Muscle layer of colon (tissue), 2 donors: ENCODE data around the gene PSG5.
"Not testable (repeated sequence)": the region's sequence is repeated elsewhere in the genome, so short reads cannot be mapped to it uniquely, and the experiment has no call there.

ENCODE experiments used
- H3K27ac ChIP-seq: one replicate; pipeline ENCODE4 v1.7.0; 2013; ENCODE audit warnings: low read depth, mild to moderate bottlenecking, low read length, moderate library complexity
- H3K27me3 ChIP-seq, 2 donors: one replicate each; pipeline ENCODE4 v1.7.0; 2013; ENCODE audit warnings: low read length in 2 of 2, mild to moderate bottlenecking in 2 of 2; ENCODE audit not compliant: insufficient read depth in 2 of 2, control insufficient read depth in 1 of 2
- H3K36me3 ChIP-seq: one replicate; pipeline ENCODE4 v1.7.0; 2013; ENCODE audit warnings: mild to moderate bottlenecking, low read length; ENCODE audit not compliant: insufficient read depth
- H3K4me1 ChIP-seq: one replicate; pipeline ENCODE4 v1.7.0; 2013; ENCODE audit warnings: mild to moderate bottlenecking, low read length; ENCODE audit not compliant: insufficient read depth
- H3K4me3 ChIP-seq, 2 donors: one replicate each; pipeline ENCODE4 v1.7.0; 2013; ENCODE audit warnings: low read length in 2 of 2, low read depth in 1 of 2, mild to moderate bottlenecking in 1 of 2, moderate library complexity in 1 of 2
- H3K9ac ChIP-seq: one replicate; pipeline ENCODE4 v1.7.0; 2013; ENCODE audit warnings: low read length
- H3K9me3 ChIP-seq: one replicate; pipeline ENCODE4 v1.7.0; 2013; ENCODE audit warnings: mild to moderate bottlenecking, low read length
- donor health status: abdominal sarcoma.
- donor health status: Adenocarcinoma of cecum.

Gene PSG5

GRCh38 chr19:43127336-43127735 lies 59.0 kb downstream of the PSG5 start:
- H3K4me1 ChIP-seq, H3K4me3 ChIP-seq, H3K36me3 ChIP-seq, H3K9me3 ChIP-seq, H3K27me3 ChIP-seq, H3K9ac ChIP-seq, H3K27ac ChIP-seq: not testable (repeated sequence)

- no peak overlapping the region for H3K9ac ChIP-seq
- H3K27ac ChIP-seq, result no peak overlapping the region
- H3K9me3 ChIP-seq, result no peaks in the 10 kb centered on the region
- H3K4me1 ChIP-seq, result peaks cover 9% of the 10 kb centered on the region
- H3K36me3 ChIP-seq, result no peaks in the 10 kb centered on the region
- no peaks in the 10 kb centered on the region for H3K27me3 ChIP-seq
- no peak overlapping the region for H3K4me3 ChIP-seq
Measured at GRCh38 chr19:43126720-43127119, 59.6 kb downstream of the PSG5 start.

GRCh38 chr19:43124360-43124759 lies 62.0 kb downstream of the PSG5 start:
- H3K27ac ChIP-seq, result no peak overlapping the region
- no peak overlapping the region for H3K9ac ChIP-seq
- H3K9me3 ChIP-seq, result no peaks in the 10 kb centered on the region
- H3K36me3 ChIP-seq, result no peaks in the 10 kb centered on the region
- peaks cover 20% of the 10 kb centered on the region for H3K4me1 ChIP-seq
- H3K4me3 ChIP-seq, result no peak overlapping the region
- H3K27me3 ChIP-seq, result no peaks in the 10 kb centered on the region

- H3K36me3 ChIP-seq, H3K27ac ChIP-seq, H3K9me3 ChIP-seq, H3K27me3 ChIP-seq, H3K9ac ChIP-seq, H3K4me3 ChIP-seq: not testable (repeated sequence)
- peaks cover 11% of the 10 kb centered on the region for H3K4me1 ChIP-seq
Measured at GRCh38 chr19:43120433-43121026, 65.8 kb downstream of the PSG5 start.

- not testable (repeated sequence) for H3K9ac ChIP-seq, H3K27me3 ChIP-seq, H3K9me3 ChIP-seq, H3K4me3 ChIP-seq, H3K27ac ChIP-seq, H3K36me3 ChIP-seq
- H3K4me1 ChIP-seq, result peaks cover 11% of the 10 kb centered on the region
Measured at GRCh38 chr19:43119526-43119925, 66.8 kb downstream of the PSG5 start.
